SK-N-SH (cell line): ENCODE data around the gene MUC5B.

Experiments used
- CHD2 ChIP-seq: fragments of 150-350 bp; IDR thresholded peaks from 2 replicates; pipeline ENCODE4 v1.6.1; 2018; ENCODE audit warnings: low read length; ENCODE audit not compliant: partially characterized antibody
- CTCF ChIP-seq: fragments of 200-600 bp; sonication (generic); IDR thresholded peaks from 2 replicates; pipeline ENCODE4 v1.6.1; 2017; ENCODE audit warnings: antibody characterized with exemption, mild to moderate bottlenecking, moderate library complexity
- EP300 ChIP-seq, 2 experiments: IDR thresholded peaks; 2 replicates each; pipeline versions ENCODE4 v1.4.0 to v1.6.1; 2012; ENCODE audit warnings: borderline replicate concordance in 1 of 2, low read depth in 1 of 2, low read length in 1 of 2
- EZH2phosphoT487 ChIP-seq: fragments of 200-600 bp; sonication (generic); IDR thresholded peaks from 2 replicates; pipeline ENCODE4 v1.6.1; 2017; ENCODE audit warnings: low read depth, mixed run types, mild to moderate bottlenecking, antibody characterized with exemption, moderate library complexity, borderline replicate concordance
- FOXM1 ChIP-seq: IDR thresholded peaks from 2 replicates; pipeline ENCODE4 v1.4.0; 2012; ENCODE audit warnings: low read depth, mild to moderate bottlenecking
- GABPA ChIP-seq: IDR thresholded peaks from 2 replicates; pipeline ENCODE4 v1.4.0; 2012; ENCODE audit warnings: low read depth, mild to moderate bottlenecking
- MAX ChIP-seq: IDR thresholded peaks from 2 replicates; pipeline ENCODE4 v1.4.0; 2012; ENCODE audit warnings: low read depth
- MXI1 ChIP-seq: IDR thresholded peaks from 2 replicates; pipeline ENCODE4 v1.6.1; 2012; ENCODE audit warnings: mild to moderate bottlenecking, low read depth, low read length, improper control_type of control experiment
- POLR2AphosphoS5 ChIP-seq: IDR thresholded peaks from 2 replicates; pipeline ENCODE4 v1.6.1; 2012; ENCODE audit warnings: low read depth, low read length
- RFX5 ChIP-seq: IDR thresholded peaks from 2 replicates; pipeline ENCODE4 v1.6.1; 2012; ENCODE audit warnings: mild to moderate bottlenecking, improper control_type of control experiment, low read length
- USF2 ChIP-seq: fragments of 150-350 bp; IDR thresholded peaks from 2 replicates; pipeline ENCODE4 v1.6.1; 2017; ENCODE audit warnings: antibody characterized with exemption, low read length, low read depth, borderline replicate concordance
- YY1 ChIP-seq: IDR thresholded peaks from 2 replicates; pipeline ENCODE4 v1.4.0; 2012; ENCODE audit warnings: low read depth, mild to moderate bottlenecking

GRCh38 chr11:1197886-1198560 lies 24.8 kb upstream of the MUC5B start:
- TF ChIP-seq MAX (no peak), POLR2AphosphoS5 (no peak), CTCF (no peak), EP300 (IDR thresholded peaks at IDR 0.05; ENCODE audit: borderline replicate concordance in 1 of 2, low read depth in 1 of 2, low read length in 1 of 2) (no peak), MXI1 (no peak), GABPA (no peak), RFX5 (no peak), FOXM1 (no peak), YY1 (no peak), CHD2 (no peak), USF2 (no peak), EZH2phosphoT487 (no peak)
